ENCODE data around the gene BRD3OS. TPM values are rescaled to one million over a fixed set of nuclear protein-coding genes. Genes with fewer than 3 reads are reported as not detected.
A peak's percentile ranks its signal among the peaks of the same experiment; 100 is the strongest.

BRD3OS gene
- total RNA-seq, 1 donor from 2014 or later, result 14.3 TPM

- Mint-ChIP-seq H3K27ac (no peak overlapping the region), H3K4me3 (peak overlapping the region; percentile 73), H3K9me3 (no peaks in the 10 kb centered on the region), H3K36me3 (peaks cover 6% of the 10 kb centered on the region), H3K27me3 (ENCODE audit: low read depth) (no peaks in the 10 kb centered on the region), H3K4me1 (no peaks in the 10 kb centered on the region)
- no peak for TF ChIP-seq CTCF (IDR thresholded peaks at IDR 0.05; ENCODE audit: unreplicated experiment)
- no peak for DNase-seq (ENCODE audit: low spot score in 2 of 2, unreplicated experiment in 2 of 2)
Measured at GRCh38 chr9:134026981-134027380, 1.7 kb downstream of the BRD3OS start.

- Mint-ChIP-seq H3K4me3 (peak overlapping the region; percentile 73), H3K27me3 (ENCODE audit: low read depth) (no peaks in the 10 kb centered on the region)
- DNase-seq (ENCODE audit: low spot score in 2 of 2, unreplicated experiment in 2 of 2), result no peak
Measured at GRCh38 chr9:134027561-134027960, 2.3 kb downstream of the BRD3OS start.

GRCh38 chr9:134028076-134028475, 2.8 kb downstream of the BRD3OS start:
- H3K4me1 Mint-ChIP-seq, result no peaks in the 10 kb centered on the region
- no peaks in the 10 kb centered on the region for H3K27me3 Mint-ChIP-seq (ENCODE audit: low read depth)
- H3K9me3 Mint-ChIP-seq, result no peaks in the 10 kb centered on the region
- H3K36me3 Mint-ChIP-seq, result peaks cover 10% of the 10 kb centered on the region
- H3K4me3 Mint-ChIP-seq, result peak overlapping the region; percentile 44
- no peak for DNase-seq (ENCODE audit: low spot score in 2 of 2, unreplicated experiment in 2 of 2)
- no peak overlapping the region for H3K27ac Mint-ChIP-seq
- no peak for TF ChIP-seq CTCF (IDR thresholded peaks at IDR 0.05; ENCODE audit: unreplicated experiment)

More at GRCh38 chr9:134027561-134027960, 2.3 kb downstream of the BRD3OS start:
- Mint-ChIP-seq H3K9me3 (no peaks in the 10 kb centered on the region), H3K27ac (no peak overlapping the region), H3K4me1 (no peaks in the 10 kb centered on the region), H3K36me3 (peaks cover 6% of the 10 kb centered on the region)
- no peak for TF ChIP-seq CTCF (IDR thresholded peaks at IDR 0.05; ENCODE audit: unreplicated experiment)

- Mint-ChIP-seq H3K36me3 (peaks cover 13% of the 10 kb centered on the region), H3K4me1 (no peaks in the 10 kb centered on the region), H3K9me3 (no peaks in the 10 kb centered on the region), H3K4me3 (no peak overlapping the region), H3K27me3 (ENCODE audit: low read depth) (no peaks in the 10 kb centered on the region), H3K27ac (no peak overlapping the region)
- TF ChIP-seq CTCF (IDR thresholded peaks at IDR 0.05; ENCODE audit: unreplicated experiment), result no peak
- no peak for DNase-seq (ENCODE audit: low spot score in 2 of 2, unreplicated experiment in 2 of 2)
Measured at GRCh38 chr9:134028575-134029247, 3.4 kb downstream of the BRD3OS start.

- no peak overlapping the region for H3K4me3 Mint-ChIP-seq
- H3K27me3 Mint-ChIP-seq (ENCODE audit: low read depth), result no peaks in the 10 kb centered on the region
- H3K36me3 Mint-ChIP-seq, result peaks cover 13% of the 10 kb centered on the region
- H3K4me1 Mint-ChIP-seq, result no peaks in the 10 kb centered on the region
- TF ChIP-seq CTCF (IDR thresholded peaks at IDR 0.05; ENCODE audit: unreplicated experiment), result no peak
- H3K9me3 Mint-ChIP-seq, result no peaks in the 10 kb centered on the region
- no peak overlapping the region for H3K27ac Mint-ChIP-seq
- DNase-seq (ENCODE audit: low spot score in 2 of 2, unreplicated experiment in 2 of 2), result no peak
Measured at GRCh38 chr9:134029248-134030226, 4.3 kb downstream of the BRD3OS start.
